Fibroblast of skin of back (primary cell): ENCODE data around the gene KCNE2. TPM values are rescaled to one million over a fixed set of nuclear protein-coding genes. Genes with fewer than 3 reads are reported as not detected.

Experiments used
- DNase-seq: peaks from one replicate; pipeline ENCODE4 v3.0.0-alpha.2; 2013
- polyA plus RNA-seq, 2 experiments: library from polyadenylated mRNA; unstranded; fragments of 120-200 nt; gene quantifications; one replicate each; pipeline ENCODE4 v1.2.1, GENCODE V29; 2013; ENCODE audit not compliant: insufficient read length in 2 of 2

Gene KCNE2
- not detected for polyA plus RNA-seq (2013, experiment 1 of 2; ENCODE audit: insufficient read length)
- not detected for polyA plus RNA-seq (2013, experiment 2 of 2; ENCODE audit: insufficient read length)

GRCh38 chr21:34363733-34364132 lies at the start of gene KCNE2:
KCNE2 (plus strand) TSS chr21:34364006; CDS start chr21:34370479, 6,473 bp downstream.
- no peak for DNase-seq

GRCh38 chr21:34319585-34319984 lies 44.2 kb upstream of the KCNE2 start:
- no peak for DNase-seq

GRCh38 chr21:34320011-34320410 lies 43.8 kb upstream of the KCNE2 start:
- DNase-seq = no peak

- no peak for DNase-seq
Observed at GRCh38 chr21:34330055-34330454, 33.8 kb upstream of the KCNE2 start.

GRCh38 chr21:34331726-34332125 lies 32.1 kb upstream of the KCNE2 start:
- no peak for DNase-seq

GRCh38 chr21:34332347-34332746 lies 31.5 kb upstream of the KCNE2 start:
- DNase-seq = no peak

GRCh38 chr21:34333121-34333739 lies 30.6 kb upstream of the KCNE2 start:
- peak; percentile 92 for DNase-seq

GRCh38 chr21:34335316-34335715 lies 28.5 kb upstream of the KCNE2 start:
- peak; percentile 73 for DNase-seq

GRCh38 chr21:34336245-34336644 lies 27.6 kb upstream of the KCNE2 start:
- peak; percentile 25 for DNase-seq

- peak; percentile 73 for DNase-seq
Observed at GRCh38 chr21:34336756-34337391, 26.9 kb upstream of the KCNE2 start.

GRCh38 chr21:34337741-34338140 lies 26.1 kb upstream of the KCNE2 start:
- DNase-seq = peak; percentile 46

GRCh38 chr21:34338226-34338625 lies 25.6 kb upstream of the KCNE2 start:
- no peak for DNase-seq

- no peak for DNase-seq
Observed at GRCh38 chr21:34340061-34340460, 23.7 kb upstream of the KCNE2 start.

- no peak for DNase-seq
Observed at GRCh38 chr21:34342476-34342875, 21.3 kb upstream of the KCNE2 start.

GRCh38 chr21:34343347-34343746 lies 20.5 kb upstream of the KCNE2 start:
- no peak for DNase-seq

- DNase-seq = no peak
Observed at GRCh38 chr21:34343838-34344381, 19.9 kb upstream of the KCNE2 start.

- DNase-seq = no peak
Observed at GRCh38 chr21:34344584-34344983, 19.2 kb upstream of the KCNE2 start.

- DNase-seq = peak; percentile 74
Observed at GRCh38 chr21:34345091-34345871, 18.5 kb upstream of the KCNE2 start.

GRCh38 chr21:34345892-34346291 lies 17.9 kb upstream of the KCNE2 start:
- DNase-seq = peak; percentile 53

GRCh38 chr21:34348890-34349519 lies 14.8 kb upstream of the KCNE2 start:
- DNase-seq = no peak

GRCh38 chr21:34351786-34352241 lies 12.0 kb upstream of the KCNE2 start:
- DNase-seq = peak; percentile 51

GRCh38 chr21:34352556-34352955 lies 11.2 kb upstream of the KCNE2 start:
- no peak for DNase-seq

- DNase-seq = no peak
Observed at GRCh38 chr21:34353182-34353581, 10.6 kb upstream of the KCNE2 start.
